Osteoblast (primary cell): Measurements from ENCODE around the gene FAM227B. TPM values are rescaled to one million over a fixed set of nuclear protein-coding genes. Genes with fewer than 3 reads are reported as not detected.
"Not testable (repeated sequence)": the region's sequence is repeated elsewhere in the genome, so short reads cannot be mapped to it uniquely, and the experiment has no call there.

Source experiments
- DNase-seq: peaks from one replicate; pipeline ENCODE4 v3.0.0; 2011; ENCODE audit warnings: low spot score, mixed read lengths; ENCODE audit not compliant: insufficient read length; ENCODE audit errors: missing footprints
- H2AFZ ChIP-seq: 2 replicates; pipeline ENCODE4 v1.6.0; 2011; ENCODE audit warnings: mild to moderate bottlenecking, low read length
- H3K27ac ChIP-seq: 2 replicates; pipeline ENCODE4 v1.5.1; 2011; ENCODE audit warnings: mild to moderate bottlenecking, low read depth, low read length, moderate library complexity
- H3K27me3 ChIP-seq: 2 replicates; pipeline ENCODE4 v1.6.0; 2012; ENCODE audit warnings: mild to moderate bottlenecking, control low read depth, inconsistent platforms, low read length, moderate library complexity; ENCODE audit not compliant: insufficient read depth
- H3K36me3 ChIP-seq: 2 replicates; pipeline ENCODE4 v1.5.1; 2011; ENCODE audit warnings: mild to moderate bottlenecking, low read length, control low read depth, moderate library complexity; ENCODE audit not compliant: insufficient read depth
- H3K4me1 ChIP-seq: 2 replicates; pipeline ENCODE4 v1.5.1; 2011; ENCODE audit warnings: mild to moderate bottlenecking, low read length, control low read depth, moderate library complexity; ENCODE audit not compliant: insufficient read depth
- H3K4me2 ChIP-seq: 2 replicates; pipeline ENCODE4 v1.6.0; 2011; ENCODE audit warnings: mild to moderate bottlenecking, low read length; ENCODE audit not compliant: insufficient read depth
- H3K4me3 ChIP-seq: fragments of 200-600 bp; sonication (generic); 3 replicates; pipeline ENCODE4 v1.5.1; 2012; ENCODE audit warnings: mild to moderate bottlenecking, low read length, inconsistent platforms; ENCODE audit not compliant: insufficient read depth
- H3K79me2 ChIP-seq: 2 replicates; pipeline ENCODE4 v1.6.0; 2012; ENCODE audit warnings: mild to moderate bottlenecking, low read length, control low read depth, inconsistent platforms; ENCODE audit not compliant: insufficient read depth
- H3K9me3 ChIP-seq: 2 replicates; pipeline ENCODE4 v1.5.1; 2011; ENCODE audit warnings: low read depth, low read length, control low read depth
- H4K20me1 ChIP-seq: 2 replicates; pipeline ENCODE4 v1.6.0; 2012; ENCODE audit warnings: mild to moderate bottlenecking, low read length, control low read depth; ENCODE audit not compliant: insufficient read depth
- CTCF ChIP-seq: IDR thresholded peaks from 2 replicates; pipeline ENCODE4 v1.5.1; 2011; ENCODE audit warnings: mild to moderate bottlenecking, low read depth, low read length, moderate library complexity; ENCODE audit errors: extremely low read depth
- total RNA-seq: library from RNA; depleted of rRNA; stranded (reverse); fragments of >200 nt; gene quantifications from 2 replicates; pipeline ENCODE4 v1.2.3, GENCODE V29; 2012

FAM227B gene
- total RNA-seq, 1 donor = 4.3 TPM

GRCh38 chr15:49406352-49407118 is 214.1 kb downstream of the FAM227B start:
- DNase-seq = no peak
- no peak overlapping the region for H3K27ac ChIP-seq
- no peaks in the 10 kb centered on the region for H3K27me3 ChIP-seq
- H3K9me3 ChIP-seq = no peaks in the 10 kb centered on the region
- no peaks in the 10 kb centered on the region for H3K36me3 ChIP-seq
- no peak for TF ChIP-seq CTCF
- no peak overlapping the region for H3K4me3 ChIP-seq
- no peak overlapping the region for H3K4me2 ChIP-seq
- H2AFZ ChIP-seq = no peak overlapping the region
- no peaks in the 10 kb centered on the region for H4K20me1 ChIP-seq
- H3K79me2 ChIP-seq = no peaks in the 10 kb centered on the region
- H3K4me1 ChIP-seq = no peaks in the 10 kb centered on the region

- H3K9me3 ChIP-seq, H2AFZ ChIP-seq, H3K4me3 ChIP-seq, H3K27me3 ChIP-seq, H3K79me2 ChIP-seq, H3K4me2 ChIP-seq, H3K36me3 ChIP-seq, H3K27ac ChIP-seq, H3K4me1 ChIP-seq, H4K20me1 ChIP-seq, DNase-seq: not testable (repeated sequence)
Measured at GRCh38 chr15:49402515-49403296, 217.9 kb downstream of the FAM227B start.

- Histone ChIP-seq H3K27me3 (no peaks in the 10 kb centered on the region), H3K4me1 (no peaks in the 10 kb centered on the region), H3K36me3 (no peaks in the 10 kb centered on the region), H3K4me2 (no peak overlapping the region), H4K20me1 (no peaks in the 10 kb centered on the region), H3K27ac (no peak overlapping the region), H2AFZ (no peak overlapping the region), H3K9me3 (no peaks in the 10 kb centered on the region), H3K79me2 (no peaks in the 10 kb centered on the region), H3K4me3 (no peak overlapping the region)
- TF ChIP-seq CTCF = no peak
- no peak for DNase-seq
Measured at GRCh38 chr15:49387471-49387870, 233.1 kb downstream of the FAM227B start.

- Histone ChIP-seq H3K27ac (no peak overlapping the region), H4K20me1 (no peaks in the 10 kb centered on the region), H3K4me2 (no peak overlapping the region)
Measured at GRCh38 chr15:49383266-49383665, 237.4 kb downstream of the FAM227B start.

More at GRCh38 chr15:49383266-49383665, 237.4 kb downstream of the FAM227B start:
- Histone ChIP-seq H3K36me3 (no peaks in the 10 kb centered on the region), H2AFZ (no peak overlapping the region), H3K4me1 (no peaks in the 10 kb centered on the region), H3K9me3 (no peaks in the 10 kb centered on the region), H3K27me3 (no peaks in the 10 kb centered on the region), H3K4me3 (no peak overlapping the region), H3K79me2 (no peaks in the 10 kb centered on the region)
- DNase-seq = no peak
- no peak for TF ChIP-seq CTCF
